Stimulated activated CD4-positive, alpha-beta T cell treated with anti-CD3 and anti-CD28 coated beads, Interleukin-4, amount 100 ng/mL, for 4 hours (primary cell): ENCODE data around the gene GRK3.

Source experiments
- DNase-seq, 2 experiments: peaks; one replicate each; pipeline ENCODE4 v3.0.0-alpha.2; 2020

GRK3 gene

DNA sequence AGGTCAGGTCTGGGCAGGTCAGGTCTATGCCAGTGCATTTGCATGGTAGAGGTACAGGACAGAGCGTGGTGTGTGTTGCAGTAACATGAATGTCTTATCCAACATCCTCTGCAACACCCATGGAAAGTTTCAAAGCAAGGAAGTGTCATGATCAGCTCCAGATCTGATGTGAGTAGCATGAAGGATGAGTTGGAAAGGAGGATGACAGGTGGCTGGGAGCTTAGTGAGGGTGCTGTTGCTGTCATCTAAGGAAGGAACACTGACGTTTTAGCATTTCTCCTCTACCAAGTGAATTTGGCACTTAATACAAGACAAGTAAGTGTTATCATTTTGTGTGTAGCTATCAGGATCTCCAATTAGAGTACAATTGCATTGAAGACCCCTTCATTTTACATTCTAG lies 65.1 kb downstream of the GRK3 start:
- no peak for DNase-seq

DNA sequence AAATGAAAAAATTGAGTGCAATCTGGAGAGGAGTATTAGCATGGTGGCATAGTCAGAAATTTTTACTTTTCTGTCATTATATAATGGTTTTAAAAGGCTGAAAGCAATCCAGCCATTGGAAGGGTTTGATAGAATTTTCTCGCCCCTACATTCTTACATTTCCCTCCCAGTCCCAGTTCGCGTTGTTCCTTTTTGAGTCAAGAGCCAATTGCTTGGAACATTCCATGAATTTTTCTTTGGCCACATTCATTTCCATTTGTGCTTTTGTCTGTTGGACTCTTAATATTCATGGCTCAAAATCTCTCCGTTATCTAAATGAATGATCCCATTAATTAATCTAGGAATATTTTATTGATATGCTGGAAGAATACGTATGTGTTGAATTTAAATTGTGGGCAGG lies 66.0 kb downstream of the GRK3 start:
- no peak for DNase-seq

GRCh38 chr22:25636323-25636722 lies 71.8 kb downstream of the GRK3 start:
- DNase-seq, result no peak

DNA sequence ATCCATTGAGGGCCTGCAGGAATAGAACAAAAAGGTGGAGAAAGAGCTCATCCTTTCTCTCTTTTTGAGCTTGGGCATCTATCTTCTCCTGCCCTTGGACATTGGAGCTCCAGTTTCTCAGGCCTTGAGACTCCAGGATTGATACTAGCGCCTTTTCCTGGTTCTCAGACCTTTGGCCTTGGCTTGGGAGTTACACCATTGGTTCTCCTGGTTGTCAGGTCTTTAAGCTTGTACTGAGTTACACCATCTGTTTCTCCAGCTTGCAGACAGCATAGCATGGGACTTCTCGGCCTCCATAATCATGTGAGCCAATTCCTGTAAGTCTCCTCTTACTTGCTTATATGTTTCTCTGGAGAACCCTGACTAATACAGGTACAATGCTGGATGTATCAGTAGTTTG lies 72.6 kb downstream of the GRK3 start:
- DNase-seq, result no peak

DNA sequence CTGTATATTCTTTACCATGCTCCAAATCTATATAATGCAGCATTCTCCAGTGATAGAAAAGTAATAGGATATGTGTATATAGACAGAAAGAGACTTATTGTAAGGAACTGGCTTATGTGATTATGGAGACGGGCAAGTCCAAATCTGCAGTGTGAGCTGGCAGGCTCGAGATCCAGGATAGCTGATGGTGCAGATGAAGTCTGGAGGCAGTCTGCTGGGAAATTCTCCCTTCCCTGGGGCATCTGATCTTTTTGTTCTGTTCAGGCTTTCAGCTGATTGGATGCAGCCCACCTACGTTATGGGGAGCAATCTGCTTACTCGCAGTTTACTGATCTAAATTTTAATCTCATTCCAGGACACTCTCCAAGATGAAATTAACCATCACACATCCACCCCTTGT lies 73.2 kb downstream of the GRK3 start:
- DNase-seq, result no peak

GRCh38 chr22:25638638-25639037 lies 74.2 kb downstream of the GRK3 start:
- no peak for DNase-seq

DNA sequence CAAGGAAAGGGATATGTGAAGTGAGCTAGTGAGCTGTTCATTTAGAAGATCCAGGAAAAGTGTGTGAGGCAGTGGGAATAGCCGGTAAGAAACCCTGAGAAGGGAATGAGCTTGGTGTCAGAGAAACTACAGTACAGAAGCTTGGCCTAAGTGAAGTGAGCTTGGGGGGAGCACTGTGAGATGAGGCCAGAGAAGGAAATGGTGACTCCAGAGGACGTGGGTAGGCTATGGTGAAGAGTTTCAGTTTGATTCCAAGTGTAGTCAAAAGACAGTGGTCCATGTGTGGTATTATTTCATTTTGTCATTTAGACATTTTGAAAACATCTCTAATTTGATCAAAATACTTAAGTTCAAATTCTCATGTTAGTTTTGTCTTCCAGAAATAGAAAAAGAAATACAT lies 77.2 kb downstream of the GRK3 start:
- no peak for DNase-seq

DNA sequence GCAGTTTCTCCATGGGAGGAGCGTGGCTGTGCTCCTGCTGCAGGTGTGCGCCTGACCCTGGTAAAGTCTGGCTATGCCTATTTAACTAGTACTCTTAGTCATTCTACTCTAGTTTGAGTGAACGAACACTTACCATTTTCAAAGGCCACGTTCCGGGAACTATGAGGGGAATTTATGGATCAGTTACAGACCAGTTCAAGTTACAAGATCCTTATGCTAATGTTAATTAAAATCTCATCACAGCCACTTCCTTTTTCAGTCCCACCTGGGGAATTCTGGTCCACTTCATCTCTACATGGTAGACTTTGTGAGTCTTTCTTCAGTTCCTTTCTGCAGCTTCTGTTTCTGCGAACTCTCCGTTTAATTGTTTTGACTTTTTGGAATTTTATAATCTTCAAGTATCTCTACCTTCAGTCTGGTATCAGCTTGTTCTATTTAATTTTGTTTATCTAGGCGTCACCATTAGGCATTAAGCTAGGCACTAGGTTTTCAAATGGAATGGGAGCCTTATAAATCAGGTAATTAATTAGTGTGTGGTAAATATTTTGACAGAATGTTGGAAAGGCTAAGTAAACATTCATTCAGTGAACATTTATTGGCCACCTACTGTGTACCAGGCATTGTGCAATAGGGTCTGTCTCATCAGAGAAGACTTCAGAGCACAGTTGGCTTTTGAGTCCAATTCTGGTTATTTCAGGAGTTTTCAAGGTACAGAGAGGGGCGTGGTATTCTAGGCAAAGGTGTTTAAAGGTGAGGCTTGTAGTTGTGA lies 78.9 kb downstream of the GRK3 start:
- DNase-seq, result no peak

- DNase-seq, result no peak
Observed at GRCh38 chr22:25644122-25644521, 79.6 kb downstream of the GRK3 start.

DNA sequence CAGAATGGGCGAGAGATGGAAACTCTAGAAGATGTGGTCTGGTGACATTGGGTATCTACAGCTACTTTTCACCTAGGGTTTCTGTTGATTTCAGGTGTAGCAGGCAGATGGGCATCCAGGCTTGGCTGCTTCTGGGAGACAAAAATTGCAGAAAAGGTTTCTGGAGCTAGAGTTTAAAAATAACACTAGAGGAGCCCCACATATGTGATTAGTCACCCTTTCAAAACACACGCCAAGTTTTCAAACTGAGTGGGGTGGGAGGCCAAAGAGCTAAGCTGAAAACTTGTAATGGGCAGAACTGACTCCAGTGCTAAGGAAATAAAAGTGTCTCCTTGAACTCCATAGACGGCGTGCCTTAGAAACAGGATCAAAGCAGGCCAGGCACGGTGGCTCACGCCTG lies 80.8 kb downstream of the GRK3 start:
- DNase-seq, result no peak

GRCh38 chr22:25645964-25646363 lies 81.5 kb downstream of the GRK3 start:
- no peak for DNase-seq

GRCh38 chr22:25650833-25651232 lies 86.4 kb downstream of the GRK3 start:
- no peak for DNase-seq

DNA sequence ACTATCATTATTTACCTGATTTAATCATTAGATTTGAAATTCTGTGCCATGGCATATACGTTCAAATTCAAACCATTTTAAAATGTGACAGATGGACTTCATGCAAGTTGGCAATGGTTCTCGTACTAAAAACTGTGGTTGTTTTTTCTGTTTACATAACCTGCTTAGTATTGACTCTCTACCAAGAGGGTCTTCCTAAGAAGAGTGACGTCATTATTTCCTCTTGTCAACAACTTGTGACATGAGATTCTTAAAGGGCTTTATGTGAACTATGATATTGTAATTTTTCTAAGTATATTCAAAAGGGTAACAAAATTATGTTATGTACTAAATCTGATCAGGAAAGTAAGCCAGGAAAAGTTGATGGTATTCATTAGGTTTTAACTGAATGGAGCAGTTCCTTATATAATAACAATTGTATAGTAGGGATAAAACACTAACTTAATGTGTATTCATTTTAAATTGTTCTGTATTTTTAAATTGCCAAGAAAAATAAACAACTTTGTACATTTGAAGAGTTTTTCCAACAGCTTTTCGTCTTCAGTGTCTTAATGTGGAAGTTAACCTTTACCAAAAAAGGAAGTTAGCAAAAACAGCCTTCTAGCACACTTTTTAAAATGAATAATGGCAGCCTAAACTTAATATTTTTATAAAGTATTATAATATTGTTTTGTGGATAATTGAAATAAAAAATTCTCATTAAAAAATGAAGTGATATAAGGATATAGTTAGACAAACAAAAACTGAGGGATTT lies 87.0 kb downstream of the GRK3 start:
- DNase-seq, result no peak

DNA sequence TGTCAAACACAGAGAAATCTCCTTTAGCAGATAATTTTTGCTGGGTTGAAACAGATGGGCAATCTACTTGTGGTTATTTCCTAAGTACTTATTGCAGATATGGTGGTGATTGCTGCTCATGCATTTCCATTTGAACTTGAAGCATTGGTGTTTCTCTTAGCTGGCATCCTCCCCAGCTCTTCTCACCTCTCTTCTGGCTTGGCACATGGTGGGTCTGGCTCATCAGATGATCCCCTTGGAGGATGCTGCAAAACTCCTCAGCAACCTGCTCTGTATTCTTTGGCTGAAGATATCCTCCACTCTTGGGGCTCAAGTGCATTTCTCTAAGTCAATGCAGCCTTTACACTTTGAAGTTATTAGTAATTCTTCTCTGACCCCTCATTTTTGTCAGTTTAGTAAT lies 90.2 kb downstream of the GRK3 start:
- no peak for DNase-seq

DNA sequence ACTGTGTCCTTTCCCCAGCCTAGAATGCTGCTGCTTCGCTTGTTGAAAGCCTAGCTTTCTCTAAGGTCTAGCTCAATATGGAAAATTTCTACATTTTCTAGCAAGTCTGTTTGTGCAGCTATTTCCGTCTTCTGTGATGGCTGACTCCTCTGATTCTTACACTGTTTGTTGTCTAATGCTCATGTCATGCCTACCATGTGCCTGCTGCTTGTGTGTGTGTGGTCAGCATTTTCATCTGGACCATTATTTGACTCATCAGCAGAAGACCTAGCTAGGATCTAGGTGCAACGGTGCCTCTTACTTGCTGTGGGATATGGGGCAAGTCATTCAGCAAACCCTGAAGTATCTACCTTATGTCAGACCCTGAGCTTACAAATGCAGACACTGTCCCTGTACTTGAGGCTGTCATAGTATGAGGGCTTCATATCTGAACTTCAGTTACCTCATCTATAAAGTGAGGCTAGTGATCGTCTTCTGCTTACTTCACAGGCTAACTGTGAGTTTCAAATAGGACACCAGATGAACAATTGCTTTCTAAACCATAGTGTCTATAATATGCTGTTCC lies 91.0 kb downstream of the GRK3 start:
- no peak for DNase-seq

DNA sequence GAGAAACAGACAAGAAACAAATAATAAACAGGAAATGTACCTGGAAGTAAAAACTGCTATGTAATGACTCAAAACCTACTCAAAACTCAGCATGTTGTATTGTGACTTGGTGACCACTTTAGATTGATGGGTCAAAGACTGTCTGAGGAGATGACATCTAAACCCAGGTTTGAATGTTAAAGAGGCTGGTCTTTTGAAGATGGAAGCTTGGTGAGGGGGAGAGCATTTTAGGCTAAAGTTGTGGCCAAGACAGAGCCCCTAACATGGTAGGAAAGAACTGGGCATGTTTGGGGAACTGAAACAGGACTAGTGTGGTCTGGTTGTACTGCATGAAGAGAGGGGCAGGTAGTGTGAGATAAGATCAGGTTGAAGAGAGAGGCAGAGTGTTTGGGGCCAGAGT lies 92.2 kb downstream of the GRK3 start:
- DNase-seq, result no peak

DNA sequence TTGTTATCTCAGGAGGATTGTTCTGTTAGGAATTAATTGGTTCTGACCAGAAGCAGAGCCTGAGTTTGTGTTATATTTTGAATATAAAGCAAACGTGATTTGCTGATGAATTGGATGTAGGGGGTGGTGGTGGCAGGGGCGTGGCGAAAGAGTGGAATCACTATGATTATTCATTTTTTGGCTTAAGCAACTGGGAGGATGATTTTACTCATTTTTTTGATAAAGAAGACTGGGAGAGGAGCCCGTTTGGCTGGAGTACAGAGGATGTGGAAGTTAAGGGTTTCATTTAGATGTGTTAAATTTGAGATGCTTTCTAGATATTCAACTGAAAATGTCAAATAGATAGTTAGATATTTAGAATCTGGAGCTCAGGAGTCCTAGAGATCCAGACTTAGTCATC lies 94.2 kb downstream of the GRK3 start:
- DNase-seq, result no peak

DNA sequence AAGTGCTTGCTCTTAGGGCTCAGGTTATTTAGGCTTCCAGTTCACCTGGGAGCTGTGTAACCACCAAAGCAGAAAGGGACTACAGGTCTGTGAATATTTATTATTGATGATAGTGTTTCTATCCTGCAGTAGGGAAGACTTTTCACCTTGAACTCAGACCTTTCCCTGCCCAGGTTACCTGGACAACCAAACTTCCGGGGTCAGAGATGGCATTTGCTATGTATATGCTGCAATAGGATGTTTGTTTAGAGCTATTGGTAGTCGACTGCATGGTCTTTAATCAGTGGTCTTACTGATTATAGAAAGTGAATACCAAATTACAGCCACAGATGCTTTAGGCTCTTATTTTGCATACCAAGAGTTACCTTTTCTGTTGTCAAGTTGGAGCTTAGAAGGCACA lies 94.9 kb downstream of the GRK3 start:
- no peak for DNase-seq

GRCh38 chr22:25660336-25660735 lies 95.9 kb downstream of the GRK3 start:
- DNase-seq, result no peak

- DNase-seq, result no peak
Observed at GRCh38 chr22:25661073-25661472, 96.6 kb downstream of the GRK3 start.

DNA sequence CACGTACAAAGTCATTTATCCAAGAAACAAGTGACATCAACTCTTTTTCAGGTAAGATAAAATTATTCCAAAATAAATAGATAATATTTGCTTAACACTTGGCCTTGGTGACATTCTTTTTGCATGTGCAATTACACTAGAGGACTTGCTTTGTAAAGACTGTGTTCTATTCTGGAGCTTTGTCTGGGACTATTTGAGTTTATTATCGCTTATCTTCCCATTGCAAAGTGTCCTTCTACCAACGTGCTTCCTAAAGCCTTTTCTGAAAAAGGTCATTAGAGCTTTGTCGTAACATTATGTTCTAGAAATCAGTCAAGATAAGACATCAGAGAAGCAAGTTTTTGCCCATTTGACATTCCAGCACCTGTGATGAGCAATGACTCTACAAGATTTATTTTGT lies 99.2 kb downstream of the GRK3 start:
- no peak for DNase-seq

GRCh38 chr22:25666308-25666707 lies 101.8 kb downstream of the GRK3 start:
- DNase-seq, result no peak

DNA sequence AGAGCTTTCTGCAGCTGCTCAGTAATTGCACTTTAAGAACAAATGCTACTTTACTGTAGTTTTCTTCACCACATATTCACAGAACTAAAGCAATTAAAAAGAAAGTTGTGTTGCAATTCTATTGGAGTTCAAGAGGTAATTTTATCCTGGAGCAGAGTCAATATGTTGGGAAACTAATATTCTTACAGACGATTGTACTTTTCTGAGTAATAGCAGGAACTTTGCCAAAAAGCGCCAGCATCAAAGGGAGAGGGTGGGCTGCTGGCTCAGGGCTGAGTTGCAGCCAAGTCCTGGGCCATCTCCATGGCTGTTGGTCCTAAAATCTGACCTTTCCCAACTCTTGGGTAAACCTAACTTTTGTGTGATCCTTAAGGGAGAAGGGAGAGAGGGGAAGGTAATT lies 104.0 kb downstream of the GRK3 start:
- no peak for DNase-seq
